DMS53 treated with DMSO at 0.1 percent for 48 hours (cell line): ENCODE results near the gene NCOA3.
"Not testable (repeated sequence)": the region's sequence is repeated elsewhere in the genome, so short reads cannot be mapped to it uniquely, and the experiment has no call there.

Experiments used
- DNase-seq: peaks from one replicate; lab custom pipeline; 2025; ENCODE audit not compliant: unreplicated experiment; lab: John Stamatoyannopoulos, UW

NCOA3 gene

DNA sequence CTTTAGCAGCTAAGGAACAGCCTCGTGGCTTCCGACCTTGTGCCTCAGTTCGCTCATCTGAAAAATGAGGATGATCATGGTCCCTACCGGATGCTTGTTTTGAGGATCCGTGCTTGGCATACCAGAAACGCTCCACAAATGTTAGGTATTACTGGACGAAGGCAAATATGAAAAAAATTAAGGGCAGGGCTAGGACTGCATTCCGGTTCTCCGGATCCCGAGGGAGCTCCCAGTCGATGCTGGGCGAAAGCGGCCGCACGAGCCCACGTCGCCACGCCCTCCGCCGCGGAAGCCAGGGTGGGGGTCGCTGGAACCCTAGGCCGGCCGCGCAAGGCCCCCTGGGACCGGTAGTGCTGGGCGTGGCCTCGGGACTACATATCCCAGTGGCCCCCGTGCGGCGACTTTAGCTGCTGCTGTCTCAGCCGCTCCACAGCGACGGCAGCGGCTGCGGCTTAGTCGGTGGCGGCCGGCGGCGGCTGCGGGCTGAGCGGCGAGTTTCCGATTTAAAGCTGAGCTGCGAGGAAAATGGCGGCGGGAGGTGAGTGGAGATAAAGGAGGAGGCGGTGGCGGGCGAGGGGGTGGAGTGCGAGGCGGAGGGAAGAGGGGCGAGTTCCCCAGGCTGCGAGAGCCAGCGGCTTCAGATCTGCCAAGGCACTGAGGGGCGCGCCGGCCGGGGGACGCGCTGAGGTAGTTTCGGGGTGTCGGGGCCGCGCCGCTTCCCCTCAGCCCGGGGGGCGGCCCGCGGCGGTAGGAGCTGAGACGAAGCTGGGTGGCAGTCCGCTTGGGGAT lies at the start of gene NCOA3:
NCOA3 (plus strand) TSS at position 406 of the 789 bp plus-strand sequence. CDS start 120,361 bp downstream, outside the sequence.
- peak; percentile 90 for DNase-seq

DNA sequence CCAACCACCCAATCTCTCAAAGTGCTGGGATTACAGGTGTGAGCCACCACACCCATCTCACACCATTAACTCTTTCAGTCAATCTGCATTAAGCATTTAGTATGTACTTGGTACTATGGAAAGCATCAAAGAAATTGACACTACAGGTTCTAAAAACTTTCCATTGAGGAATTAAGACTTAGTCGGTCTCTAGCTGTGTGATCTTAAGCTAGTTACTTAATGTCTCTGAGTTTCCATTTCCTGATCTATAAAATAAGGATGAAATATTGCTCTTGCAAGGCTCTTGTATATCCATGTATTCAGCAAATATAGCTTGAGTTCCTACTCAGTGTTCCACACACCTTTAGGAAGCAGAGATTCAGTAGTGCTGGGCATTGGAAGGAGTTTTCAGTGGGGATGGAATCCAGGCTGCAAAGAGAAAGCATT lies 48.9 kb upstream of the NCOA3 start:
- no peak for DNase-seq

DNA sequence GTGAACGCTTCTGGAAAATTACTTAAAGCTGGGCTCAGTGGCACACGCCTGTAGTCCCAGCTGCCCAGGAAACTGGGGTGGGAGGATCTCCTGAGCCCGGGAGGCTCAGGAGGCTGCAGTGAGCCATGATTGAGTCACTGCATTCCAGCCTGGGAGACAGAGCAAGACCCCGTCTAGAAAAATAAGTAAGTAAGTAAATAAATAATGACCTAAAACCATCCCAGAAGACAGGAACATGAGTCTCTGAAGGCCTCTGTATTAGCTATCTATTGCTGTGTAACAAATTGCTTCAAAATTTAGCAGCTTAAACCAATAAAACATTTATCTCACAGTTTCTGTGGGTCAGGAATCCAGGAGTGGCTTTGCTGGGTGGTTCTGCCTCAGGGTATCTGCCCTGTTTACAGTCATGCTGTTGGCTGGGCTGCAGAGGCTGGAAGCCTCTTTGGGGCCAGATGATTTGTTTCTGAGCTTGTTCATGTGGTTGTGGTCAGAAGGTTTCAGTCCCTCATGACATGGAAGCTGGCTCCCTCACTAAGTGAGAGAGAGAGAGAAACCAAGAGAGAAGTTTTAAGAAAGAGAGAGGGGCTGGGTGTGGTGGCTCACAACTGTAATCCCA lies 48.4 kb upstream of the NCOA3 start:
- DNase-seq: no peak

DNA sequence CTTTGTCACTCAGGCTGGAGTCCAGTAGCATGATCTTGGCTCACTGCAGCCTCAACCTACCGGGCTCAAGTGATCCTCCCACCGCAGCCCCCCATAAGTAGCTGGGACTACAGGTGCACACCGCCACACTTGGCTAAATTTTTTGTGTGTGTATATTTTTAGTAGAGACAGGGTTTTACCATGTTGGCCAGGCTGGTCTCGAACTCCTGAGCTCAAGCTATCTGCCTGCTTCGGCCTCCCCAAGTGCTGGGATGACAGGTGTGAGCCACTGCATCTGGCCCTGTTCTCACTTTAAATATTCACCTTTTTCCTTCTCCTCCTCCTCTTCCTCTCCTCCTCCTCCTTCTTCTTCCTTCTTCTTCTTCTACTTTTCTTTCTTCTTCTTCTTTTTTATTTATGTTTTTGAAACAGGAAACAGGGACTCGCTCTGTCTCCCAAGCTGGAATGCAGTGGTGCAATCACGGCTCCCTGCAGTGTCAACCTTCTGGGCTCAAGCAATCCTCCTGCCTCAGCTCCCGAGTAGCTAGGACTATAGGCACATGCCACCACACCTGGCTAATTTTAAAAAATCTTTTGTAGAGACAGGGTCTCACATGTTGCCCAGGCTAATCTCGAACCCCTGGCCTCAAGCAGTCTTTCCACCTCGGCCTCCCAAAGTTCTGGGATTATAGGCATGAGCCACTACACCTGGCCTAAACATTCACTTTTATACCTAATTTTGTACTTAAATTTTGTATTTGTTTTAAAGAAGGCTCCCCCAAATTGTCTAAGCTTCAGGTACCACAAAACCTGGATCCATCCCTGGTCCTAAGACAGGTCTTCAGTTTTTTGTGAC lies 47.2 kb upstream of the NCOA3 start:
- DNase-seq: no peak

DNA sequence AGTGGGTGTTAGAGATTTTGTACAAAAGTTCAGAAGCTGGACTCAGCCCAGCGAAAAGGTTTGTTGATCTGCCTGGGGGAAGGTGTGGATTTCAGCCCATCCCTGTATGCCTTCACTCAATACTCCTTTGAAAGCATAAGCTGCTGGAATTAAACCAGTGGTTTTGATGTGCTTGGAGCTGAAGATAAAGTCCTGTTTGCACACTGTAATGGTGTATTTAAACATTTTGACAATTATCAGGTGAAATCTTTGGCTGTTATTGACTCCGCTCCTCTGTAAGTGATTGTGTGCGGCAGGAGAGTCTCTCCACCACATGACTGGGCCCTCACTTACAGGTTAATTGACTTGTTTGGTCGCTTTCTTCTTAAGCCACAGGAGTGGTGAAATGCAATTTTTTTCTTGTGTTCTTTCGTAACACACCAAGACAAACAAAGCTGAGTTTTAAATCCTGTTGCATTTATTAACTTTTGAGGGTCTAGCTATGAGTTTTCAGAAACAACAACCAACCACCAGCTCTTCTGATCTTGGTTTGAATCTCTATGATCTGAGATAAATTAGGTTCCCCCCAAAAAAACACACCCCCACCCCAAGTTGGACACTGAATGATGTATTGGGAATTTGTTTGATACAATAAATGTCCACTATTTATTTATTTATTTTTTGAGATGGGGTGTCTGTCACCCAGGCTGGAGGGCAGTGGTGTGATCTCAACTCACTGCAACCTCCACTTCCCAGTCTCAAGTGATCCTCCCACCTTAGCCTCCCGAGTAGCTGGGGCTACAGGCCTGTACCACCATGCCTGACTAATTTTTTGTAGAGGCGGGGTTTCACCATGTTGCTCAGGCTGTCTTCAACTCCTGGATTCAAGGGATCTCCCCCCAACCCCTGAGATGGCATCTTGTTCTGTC lies 46.3 kb upstream of the NCOA3 start:
- no peak for DNase-seq

DNA sequence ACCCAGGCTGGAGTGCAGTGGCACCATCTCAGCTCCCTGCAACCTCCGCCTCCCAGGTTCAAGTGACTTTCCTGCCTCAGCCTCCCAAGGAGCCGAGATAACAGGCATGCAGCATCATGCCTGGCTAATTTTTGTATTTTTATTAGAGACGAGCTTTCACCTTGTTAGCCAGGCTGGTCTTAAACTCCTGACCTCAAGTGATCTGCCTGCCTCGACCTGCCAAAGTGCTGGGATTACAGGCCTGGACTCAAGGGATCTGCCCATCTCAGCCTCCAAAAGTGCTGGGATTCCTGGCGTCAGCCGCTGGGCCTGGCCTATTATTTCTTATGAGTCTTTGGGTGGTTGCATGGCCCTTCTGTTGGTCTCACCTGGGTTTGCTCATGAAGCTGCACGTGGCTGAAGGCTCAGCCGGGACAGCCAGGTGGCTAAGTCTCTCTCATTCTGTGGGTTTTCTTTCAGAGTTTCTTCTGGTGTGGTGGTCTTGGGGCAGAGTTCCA lies 45.6 kb upstream of the NCOA3 start:
- no peak for DNase-seq

DNA sequence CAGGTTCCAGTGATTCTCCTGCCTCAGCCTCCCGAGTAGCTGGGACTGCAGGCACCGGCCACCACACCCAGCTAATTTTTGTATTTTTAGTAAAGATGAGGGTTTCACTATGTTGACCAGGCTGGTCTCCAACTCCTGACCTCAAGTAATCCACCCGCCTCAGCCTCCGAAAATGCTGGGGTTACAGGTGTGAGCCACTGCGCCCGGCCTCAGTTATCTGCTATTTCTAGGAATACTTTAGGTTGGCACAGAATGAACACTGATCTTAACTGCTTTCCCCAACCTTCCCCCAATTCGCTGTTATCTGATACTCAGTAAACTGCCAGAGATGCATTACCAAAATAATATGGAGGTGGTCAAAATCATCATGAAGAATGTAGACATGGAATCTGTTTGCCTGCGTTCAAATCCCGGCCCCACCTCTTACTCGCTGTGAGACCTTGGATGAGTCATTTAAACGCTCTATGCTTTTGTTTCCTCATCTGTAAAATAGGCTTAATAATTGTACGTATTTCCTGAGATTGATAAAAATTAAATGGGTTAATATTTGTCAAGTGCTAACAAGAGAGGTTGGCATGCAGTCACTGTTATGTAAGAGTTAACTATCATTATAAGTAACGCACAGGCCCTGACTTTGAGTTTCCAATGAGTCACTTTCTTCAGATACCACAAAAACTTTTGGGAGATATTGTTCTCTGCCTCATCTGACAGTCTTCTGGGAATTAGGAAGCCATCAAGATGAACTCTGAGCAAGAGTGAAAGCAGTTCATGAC lies 44.5 kb upstream of the NCOA3 start:
- no peak for DNase-seq

DNA sequence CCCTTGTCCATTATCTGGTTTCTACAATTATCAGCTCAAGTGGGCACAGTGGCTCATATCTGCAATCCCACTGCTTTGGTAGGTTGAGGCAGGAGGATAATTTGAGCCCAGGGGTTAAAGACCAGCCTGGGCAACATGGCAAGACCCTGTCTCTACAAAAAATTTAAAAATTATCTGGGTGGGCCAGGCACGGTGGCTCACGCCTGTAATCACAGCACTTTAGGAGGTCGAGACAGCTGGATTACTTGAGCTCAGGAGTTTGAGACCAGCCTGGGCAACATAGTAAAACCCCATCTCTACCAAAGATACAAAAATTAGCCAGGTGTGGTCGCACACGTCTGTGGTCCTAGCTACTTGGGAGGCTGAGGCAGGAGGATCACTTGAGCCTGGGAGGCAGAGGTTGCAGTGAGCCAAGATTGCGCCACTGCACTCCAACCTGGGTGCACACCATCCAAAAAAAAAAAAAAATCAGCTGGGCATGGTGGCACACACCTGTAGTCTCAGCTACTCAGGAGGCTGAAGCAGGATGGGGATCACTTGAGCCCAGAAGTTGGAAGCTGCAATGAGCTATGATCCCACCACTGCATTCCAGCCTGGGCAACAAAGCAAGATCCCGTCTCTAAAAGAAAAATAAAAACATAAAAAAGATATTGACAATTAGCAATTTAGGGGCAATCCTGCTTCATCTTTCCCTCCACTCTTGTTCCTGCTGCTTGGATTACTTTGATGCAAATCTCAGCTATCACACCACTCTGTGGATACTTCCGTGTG lies 43.2 kb upstream of the NCOA3 start:
- not testable (repeated sequence) for DNase-seq

DNA sequence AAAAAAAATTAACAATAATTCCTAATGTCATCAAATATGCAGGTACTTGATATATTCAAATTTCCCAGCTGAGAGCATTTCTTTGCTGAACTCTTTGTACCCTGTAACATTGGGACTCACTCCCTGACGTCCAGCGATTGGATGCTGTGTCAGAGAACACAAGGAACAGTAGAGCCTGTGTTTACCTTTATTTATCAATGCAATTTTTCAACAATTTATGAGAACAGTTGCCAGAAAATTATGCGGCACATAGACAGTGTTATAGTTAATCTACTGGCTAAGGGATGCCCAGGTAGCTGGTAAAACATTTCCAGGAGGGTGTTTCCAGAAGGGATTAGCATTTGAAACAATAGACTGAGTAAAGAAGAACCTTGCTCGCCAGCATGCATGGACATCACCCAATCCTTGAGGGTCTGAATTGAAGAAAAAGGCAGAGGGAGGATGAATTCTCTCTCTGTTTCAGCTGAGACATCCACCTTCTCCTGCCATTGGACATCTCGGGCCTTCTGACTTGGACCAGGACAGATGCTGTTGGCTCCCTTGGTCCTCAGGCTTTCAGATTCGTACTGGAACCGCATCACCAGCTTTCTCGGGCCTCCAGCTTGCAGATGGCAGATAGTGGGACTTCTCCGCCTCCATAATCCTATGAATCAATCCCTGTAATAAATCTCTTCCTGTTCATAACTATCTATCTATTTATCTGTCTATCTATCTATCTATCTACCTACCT lies 42.2 kb upstream of the NCOA3 start:
- DNase-seq: no peak

DNA sequence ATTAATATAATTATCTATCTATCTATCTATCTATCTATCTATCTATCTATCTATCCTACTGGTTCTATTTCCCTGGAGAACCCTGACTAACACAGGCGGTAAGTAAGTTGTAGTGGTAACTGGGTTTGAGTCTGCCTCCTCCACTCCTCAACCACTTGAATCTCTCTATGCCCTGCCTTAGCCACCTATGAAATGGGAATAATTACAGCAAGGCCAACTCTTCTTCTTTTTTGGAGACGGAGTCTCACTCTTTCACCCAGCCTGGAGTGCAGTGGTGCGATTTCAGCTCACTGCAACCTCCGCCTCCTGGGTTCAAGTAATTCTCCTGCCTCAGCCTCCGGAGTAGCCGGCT lies 41.0 kb upstream of the NCOA3 start:
- DNase-seq: not testable (repeated sequence)

DNA sequence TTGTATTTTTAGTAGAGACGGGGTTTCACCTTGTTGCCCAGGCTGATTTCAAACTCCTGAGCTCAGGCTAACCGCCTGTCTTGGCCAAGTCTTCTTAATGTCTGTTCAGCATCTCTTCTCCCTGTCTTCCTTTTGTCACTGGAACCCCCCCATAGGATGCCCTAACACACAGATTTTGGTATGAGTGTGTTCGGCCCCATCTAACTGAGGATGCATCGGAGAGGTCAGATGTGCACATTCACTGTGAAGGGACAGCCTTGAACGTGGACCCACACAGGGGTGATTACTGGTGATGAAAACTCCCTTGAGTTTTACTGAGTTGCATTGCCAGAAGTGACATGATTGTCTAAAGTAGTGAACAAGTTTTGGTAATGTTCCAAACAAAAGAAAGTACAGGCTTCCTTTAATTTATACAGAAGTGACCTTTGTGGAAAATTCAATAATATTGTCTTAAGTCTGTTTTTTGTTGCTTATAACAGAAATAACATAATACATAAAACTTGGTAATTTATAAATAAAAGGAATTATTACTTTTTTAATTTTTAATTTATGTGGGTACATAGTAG lies 40.5 kb upstream of the NCOA3 start:
- no peak for DNase-seq

DNA sequence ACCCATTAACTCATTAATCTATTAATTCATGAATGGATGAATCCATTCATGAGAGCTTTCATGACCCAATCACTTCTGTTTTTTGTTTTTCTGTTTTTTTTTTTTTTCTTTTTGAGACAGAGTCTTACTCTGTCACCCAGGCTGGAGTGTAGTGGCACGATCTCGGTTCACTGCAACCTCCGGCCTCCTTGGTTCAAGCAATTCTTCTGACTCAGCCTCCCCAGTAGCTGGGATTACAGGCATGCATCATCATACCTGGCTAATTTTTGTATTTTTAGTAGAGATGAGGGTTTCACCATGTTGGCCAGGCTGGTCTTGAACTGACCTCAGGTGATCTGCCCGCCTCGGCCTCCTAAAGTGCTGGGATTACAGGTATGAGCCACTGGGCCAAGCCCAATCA lies 39.8 kb upstream of the NCOA3 start:
- not testable (repeated sequence) for DNase-seq

DNA sequence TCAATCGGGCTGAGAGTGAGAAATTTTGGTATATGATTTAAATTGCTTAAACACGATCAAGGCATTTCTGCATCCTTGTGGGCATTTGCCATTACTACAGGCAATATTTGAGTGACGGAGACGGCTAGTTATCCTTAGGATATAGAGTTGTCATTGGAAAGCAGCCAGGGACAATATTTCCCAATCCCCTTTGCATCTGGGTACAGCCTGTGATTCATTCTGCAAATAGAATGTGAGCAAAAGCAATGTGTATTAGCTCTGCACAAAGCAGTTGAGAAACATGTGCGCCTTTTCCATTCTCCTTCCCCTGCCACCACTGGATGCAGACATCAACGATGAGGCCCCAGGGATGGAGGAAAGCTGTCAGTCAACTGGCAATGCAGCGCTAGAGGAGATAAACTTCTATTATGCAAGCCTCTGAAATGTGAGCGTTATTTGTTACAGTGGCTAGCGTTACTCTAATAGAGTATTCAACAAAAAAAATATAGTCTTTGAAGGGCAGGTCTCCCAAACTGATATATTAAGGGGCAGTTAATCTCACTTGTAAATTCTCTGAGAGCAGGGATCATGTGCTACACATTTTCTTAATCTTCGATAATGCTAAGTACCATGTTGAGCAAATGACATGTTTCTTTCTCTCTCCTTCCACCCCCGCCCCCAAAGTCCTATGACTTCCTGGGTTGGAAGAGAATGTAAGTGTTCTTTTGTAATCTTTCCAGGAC lies 37.1 kb upstream of the NCOA3 start:
- peak; percentile 96 for DNase-seq

DNA sequence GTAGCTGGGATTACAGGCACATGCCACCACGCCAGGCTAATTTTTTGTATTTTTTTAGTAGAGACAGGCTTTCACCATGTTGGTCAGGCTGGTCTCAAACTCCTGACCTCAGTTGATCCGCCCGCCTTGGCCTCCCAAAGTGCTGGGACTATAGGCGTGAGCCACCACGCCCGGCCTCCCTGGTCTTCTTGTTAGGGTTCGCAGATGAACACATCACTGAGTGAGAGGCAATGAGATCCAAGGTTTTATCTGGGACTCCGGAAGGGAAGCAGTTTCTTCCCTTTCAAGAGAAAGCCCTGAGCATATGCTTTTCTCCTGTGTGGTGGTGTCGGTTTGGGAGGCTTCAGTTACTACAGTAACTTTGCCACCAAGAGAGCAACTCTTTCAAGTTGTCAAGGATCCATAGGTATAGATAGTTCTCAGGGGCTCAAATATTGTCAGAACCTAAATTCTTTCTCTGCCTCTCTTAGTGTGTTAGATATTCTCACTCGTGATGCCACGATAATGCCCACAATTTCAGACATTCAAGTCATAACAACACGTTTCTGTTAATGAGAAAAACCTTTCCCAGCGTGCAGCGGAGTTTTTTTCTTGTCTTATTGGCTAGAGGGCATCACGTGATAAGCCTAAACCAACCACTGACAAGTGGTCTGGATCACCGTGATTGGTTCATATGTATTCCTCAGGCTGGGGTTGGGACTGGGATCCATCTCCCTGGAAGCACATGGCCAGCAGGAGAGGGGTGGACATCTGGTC lies 36.2 kb upstream of the NCOA3 start:
- no peak for DNase-seq

DNA sequence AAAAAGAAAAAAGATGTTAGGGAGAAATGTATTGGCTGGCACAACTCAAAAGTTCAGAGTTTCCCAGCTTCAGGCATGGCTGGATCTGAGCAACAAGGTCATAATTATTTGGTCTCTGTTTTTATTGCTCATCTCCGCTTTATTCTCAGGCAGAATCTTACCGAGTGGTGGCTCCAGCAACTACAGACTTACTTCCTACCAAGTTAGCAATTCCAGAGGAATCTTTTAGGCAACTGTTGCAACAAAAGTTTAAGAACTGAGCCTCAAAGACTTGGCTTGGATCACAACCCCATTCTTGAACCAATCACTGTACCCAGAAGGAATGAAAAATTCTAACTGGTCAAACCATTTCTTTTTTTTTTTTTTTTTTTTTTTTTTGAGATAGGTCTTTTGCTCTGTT lies 35.5 kb upstream of the NCOA3 start:
- no peak for DNase-seq

DNA sequence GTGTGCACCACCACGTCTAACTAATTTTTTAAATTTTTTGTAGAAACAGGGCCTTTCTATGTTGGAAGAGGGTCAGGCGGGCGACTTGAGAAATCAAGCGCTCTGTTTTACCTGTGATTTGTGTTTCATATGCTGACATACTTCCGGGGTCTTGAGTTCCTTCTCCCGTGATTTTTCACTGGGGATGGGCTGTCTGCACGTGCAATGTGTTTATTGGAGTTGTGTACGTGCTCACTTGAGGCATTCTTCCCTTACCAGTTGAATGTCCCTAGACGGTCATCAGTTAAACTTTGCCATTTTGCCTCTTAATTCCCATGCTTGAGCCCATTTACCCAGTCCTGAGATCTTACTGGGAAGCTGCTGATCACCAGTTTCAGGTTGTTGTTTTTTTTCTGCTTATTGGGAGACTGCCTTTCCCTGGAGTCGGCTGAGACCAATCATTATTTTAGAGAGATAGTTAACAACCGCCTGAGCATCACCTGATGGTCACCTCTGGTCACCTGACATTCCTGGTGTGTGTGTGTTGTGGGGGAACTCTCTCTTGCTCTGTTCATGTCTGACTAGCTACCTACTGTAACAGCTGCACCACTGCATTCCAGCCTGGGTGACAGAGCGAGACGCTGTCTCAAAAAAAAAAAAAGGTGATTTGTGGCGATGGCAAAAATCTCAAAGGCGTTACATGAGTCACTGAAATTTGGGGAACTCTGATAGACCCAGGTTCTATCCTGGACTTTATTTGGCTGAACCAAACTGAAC lies 34.8 kb upstream of the NCOA3 start:
- no peak for DNase-seq
